H9 (cell line): ENCODE results near the gene TYW1. TPM values are rescaled to one million over a fixed set of nuclear protein-coding genes. Genes with fewer than 3 reads are reported as not detected.
A peak's percentile ranks its signal among the peaks of the same experiment; 100 is the strongest.
"Not testable (repeated sequence)": the region's sequence is repeated elsewhere in the genome, so short reads cannot be mapped to it uniquely, and the experiment has no call there.

Source experiments
- DNase-seq: peaks from one replicate; pipeline ENCODE4 v3.0.0-alpha.2; 2017
- H2AFZ ChIP-seq: one replicate; pipeline ENCODE4 v1.6.1; 2013; ENCODE audit warnings: mild to moderate bottlenecking, low read length, control low read depth, moderate library complexity
- H2AK5ac ChIP-seq: 2 replicates; pipeline ENCODE4 v1.6.1; 2013; ENCODE audit warnings: low read length, control low read depth, mixed read lengths; ENCODE audit not compliant: insufficient read length
- H2BK120ac ChIP-seq: one replicate; pipeline ENCODE4 v1.6.1; 2013; ENCODE audit warnings: low read depth, mild to moderate bottlenecking, low read length, control low read depth, inconsistent platforms; ENCODE audit not compliant: poor library complexity, severe bottlenecking
- H2BK12ac ChIP-seq: 2 replicates; pipeline ENCODE4 v1.6.1; 2013; ENCODE audit warnings: low read length, control low read depth, mixed read lengths, low read depth; ENCODE audit not compliant: insufficient read length
- H2BK15ac ChIP-seq: 2 replicates; pipeline ENCODE4 v1.6.1; 2013; ENCODE audit warnings: low read depth, low read length, control low read depth
- H2BK20ac ChIP-seq: one replicate; pipeline ENCODE4 v1.6.1; 2013; ENCODE audit warnings: low read depth, mild to moderate bottlenecking, low read length, control low read depth, inconsistent platforms; ENCODE audit not compliant: poor library complexity, severe bottlenecking
- H2BK5ac ChIP-seq: 2 replicates; pipeline ENCODE4 v1.6.1; 2013; ENCODE audit warnings: low read length, control low read depth, mixed read lengths; ENCODE audit not compliant: insufficient read length
- H3K14ac ChIP-seq: 2 replicates; pipeline ENCODE4 v1.6.1; 2013; ENCODE audit warnings: low read length, control low read depth; ENCODE audit not compliant: insufficient read depth
- H3K18ac ChIP-seq: 2 replicates; pipeline ENCODE4 v1.6.1; 2013; ENCODE audit warnings: low read depth, mild to moderate bottlenecking, mixed read lengths, low read length, control low read depth; ENCODE audit not compliant: insufficient read length
- H3K23ac ChIP-seq: 2 replicates; pipeline ENCODE4 v1.6.1; 2013; ENCODE audit warnings: low read length, control low read depth, mixed read lengths, low read depth; ENCODE audit not compliant: insufficient read length
- H3K23me2 ChIP-seq: 2 replicates; pipeline ENCODE4 v1.6.1; 2013; ENCODE audit warnings: low read depth, mild to moderate bottlenecking, mixed read lengths, low read length, control low read depth; ENCODE audit not compliant: insufficient read length, poor library complexity, severe bottlenecking
- H3K27ac ChIP-seq: 2 replicates; pipeline ENCODE4 v1.5.1; 2013; ENCODE audit warnings: low read length, control low read depth, mixed read lengths, low read depth; ENCODE audit not compliant: insufficient read length
- H3K27me3 ChIP-seq: 2 replicates; pipeline ENCODE4 v1.6.1; 2013; ENCODE audit warnings: low read length, control low read depth, inconsistent platforms; ENCODE audit not compliant: insufficient read depth
- H3K4ac ChIP-seq: 2 replicates; pipeline ENCODE4 v1.6.1; 2013; ENCODE audit warnings: low read depth, mild to moderate bottlenecking, control low read depth, inconsistent platforms, low read length, moderate library complexity
- H3K4me1 ChIP-seq: 2 replicates; pipeline ENCODE4 v1.6.1; 2013; ENCODE audit warnings: low read length, control low read depth, inconsistent platforms; ENCODE audit not compliant: insufficient read depth
- H3K4me2 ChIP-seq: 2 replicates; pipeline ENCODE4 v1.6.1; 2013; ENCODE audit warnings: low read length, control low read depth, mixed read lengths; ENCODE audit not compliant: insufficient read length, insufficient read depth
- H3K56ac ChIP-seq: 2 replicates; pipeline ENCODE4 v1.6.1; 2013; ENCODE audit warnings: low read depth, mild to moderate bottlenecking, mixed read lengths, low read length, control low read depth; ENCODE audit not compliant: insufficient read length
- H3K79me1 ChIP-seq: 2 replicates; pipeline ENCODE4 v1.6.1; 2013; ENCODE audit warnings: low read depth, mild to moderate bottlenecking, moderate library complexity, low read length, control low read depth, inconsistent platforms; ENCODE audit not compliant: insufficient read depth, poor library complexity, severe bottlenecking
- H3K79me2 ChIP-seq: 2 replicates; pipeline ENCODE4 v1.6.1; 2013; ENCODE audit warnings: low read length, control low read depth, inconsistent platforms; ENCODE audit not compliant: insufficient read depth
- H3K9ac ChIP-seq: 2 replicates; pipeline ENCODE4 v1.6.1; 2013; ENCODE audit warnings: low read length, control low read depth, mixed read lengths; ENCODE audit not compliant: insufficient read length; ENCODE audit errors: extremely low read depth
- H3K9me3 ChIP-seq: one replicate; pipeline ENCODE4 v1.6.1; 2013; ENCODE audit warnings: low read depth, low read length, inconsistent platforms; ENCODE audit not compliant: control insufficient read depth
- H3T11ph ChIP-seq: one replicate; pipeline ENCODE4 v1.6.1; 2013; ENCODE audit warnings: mild to moderate bottlenecking, low read length, control low read depth, inconsistent platforms
- H4K20me1 ChIP-seq: one replicate; pipeline ENCODE4 v1.6.1; 2013; ENCODE audit not compliant: control insufficient read depth, insufficient read length, insufficient read depth
- H4K5ac ChIP-seq: 2 replicates; pipeline ENCODE4 v1.6.1; 2013; ENCODE audit warnings: low read depth, mild to moderate bottlenecking, mixed read lengths, low read length, control low read depth; ENCODE audit not compliant: insufficient read length
- H4K8ac ChIP-seq: replicated peaks from 2 replicates; pipeline ENCODE4 v1.6.1; 2013; ENCODE audit warnings: low read length, control low read depth, mixed read lengths, low read depth; ENCODE audit not compliant: insufficient read length
- H4K91ac ChIP-seq: 2 replicates; pipeline ENCODE4 v1.6.1; 2013; ENCODE audit warnings: low read depth, mild to moderate bottlenecking, moderate library complexity, mixed read lengths, low read length, control low read depth; ENCODE audit not compliant: insufficient read length
- H3K27ac Mint-ChIP-seq, 3 experiments: 2 replicates in 2 of 3; 3 replicates in 1 of 3; pipeline ENCODE4 v1.8.0; 2020 to 2021; ENCODE audit warnings: mixed read lengths in 3 of 3, mild to moderate bottlenecking in 1 of 3, moderate library complexity in 1 of 3
- H3K27me3 Mint-ChIP-seq: 2 replicates; pipeline ENCODE4 v1.8.0; 2021; ENCODE audit warnings: low read depth, mild to moderate bottlenecking, moderate library complexity, mixed read lengths
- H3K36me3 Mint-ChIP-seq, 3 experiments: 2 replicates in 2 of 3; 3 replicates in 1 of 3; pipeline ENCODE4 v1.8.0; 2020 to 2021; ENCODE audit warnings: low read depth in 3 of 3, mixed read lengths in 3 of 3; ENCODE audit not compliant: insufficient read depth in 1 of 3
- H3K4me1 Mint-ChIP-seq, 2 experiments: 2 replicates each; pipeline ENCODE4 v1.8.0; 2020; ENCODE audit warnings: mixed read lengths in 2 of 2
- H3K4me3 Mint-ChIP-seq, 2 experiments: 2 replicates in 1 of 2; 3 replicates in 1 of 2; pipeline ENCODE4 v1.8.0; 2020 to 2021; ENCODE audit warnings: mild to moderate bottlenecking in 2 of 2, mixed read lengths in 2 of 2, moderate library complexity in 1 of 2
- H3K9me3 Mint-ChIP-seq, 2 experiments: 2 replicates in 1 of 2; 3 replicates in 1 of 2; pipeline ENCODE4 v1.8.0; 2020; ENCODE audit warnings: mild to moderate bottlenecking in 2 of 2, mixed read lengths in 2 of 2, moderate library complexity in 1 of 2
- WGBS: extraction: QIAGEN DNeasy Blood & Tissue Kit; methylation state at CpG from one replicate; pipeline ENCODE4 v1.1.7; 2013; ENCODE audit warnings: missing lambda C conversion rate, low lambda C conversion rate, mixed read lengths; ENCODE audit not compliant: insufficient read length; ENCODE audit errors: extremely low coverage; 5-methylcytosine and 5-hydroxymethylcytosine counted together
- total RNA-seq: library from RNA; stranded (reverse); gene quantifications from 2 replicates; pipeline ENCODE4 v1.2.1, GENCODE V29; 2021

The TYW1 gene
- total RNA-seq, 1 experiment from 2014 or later = 22.3 TPM

GRCh38 chr7:67189801-67190465 lies 193.3 kb downstream of the TYW1 start:
- H3K18ac ChIP-seq, H2BK5ac ChIP-seq, H3T11ph ChIP-seq, H2BK20ac ChIP-seq, H3K9me3 ChIP-seq, H3K14ac ChIP-seq, H4K91ac ChIP-seq, H3K79me2 ChIP-seq, H3K23me2 ChIP-seq, H4K20me1 ChIP-seq, H3K4ac ChIP-seq, H2AK5ac ChIP-seq, H2BK120ac ChIP-seq, H4K5ac ChIP-seq, H4K8ac ChIP-seq, H3K4me1 ChIP-seq, H3K23ac ChIP-seq, H2BK12ac ChIP-seq, H3K27me3 Mint-ChIP-seq, H3K79me1 ChIP-seq, DNase-seq, H3K9ac ChIP-seq, H3K27me3 ChIP-seq, H3K36me3 Mint-ChIP-seq, H2BK15ac ChIP-seq, H3K9me3 Mint-ChIP-seq, H3K56ac ChIP-seq, H2AFZ ChIP-seq: not testable (repeated sequence)
- no CpG with 5 or more reads among the region's 4 CpGs for WGBS
- Mint-ChIP-seq H3K4me3 (peak overlapping the region in 1 of 2 experiments; percentile 3; a peak in 1 of 5 replicates), H3K4me1 (peaks cover 34 to 36% of the 10 kb centered on the region in 2 experiments), H3K27ac (peak overlapping the region; percentile 42 to 98 (median 73))
- peak overlapping the region; percentile 46 for H3K27ac ChIP-seq
- H3K4me2 ChIP-seq = peak overlapping the region; percentile 25

- H3K4me3 Mint-ChIP-seq = 0 out of 5 replicates have a peak overlapping the region, but pooled peaks of 1 of the 2 experiments have one; percentile 3
- not testable (repeated sequence) for H4K8ac ChIP-seq, H3K14ac ChIP-seq, H3T11ph ChIP-seq, H3K4me1 ChIP-seq, H3K56ac ChIP-seq, H3K23me2 ChIP-seq, H4K91ac ChIP-seq, DNase-seq, H2BK120ac ChIP-seq, H3K79me1 ChIP-seq, H3K4ac ChIP-seq, H3K4me2 ChIP-seq, H3K9me3 Mint-ChIP-seq, H3K9ac ChIP-seq, H3K18ac ChIP-seq, H4K20me1 ChIP-seq, H3K27ac ChIP-seq, H2AK5ac ChIP-seq, H2BK12ac ChIP-seq, H3K9me3 ChIP-seq, H2AFZ ChIP-seq, H3K27me3 ChIP-seq, H2BK5ac ChIP-seq, H3K23ac ChIP-seq, H4K5ac ChIP-seq, H2BK15ac ChIP-seq, H3K27me3 Mint-ChIP-seq, H3K79me2 ChIP-seq
- peaks cover 8 to 12% (median 8%) of the 10 kb centered on the region in 3 experiments; a peak in 5 of 7 replicates for H3K36me3 Mint-ChIP-seq
- peak overlapping the region; percentile 49 for H2BK20ac ChIP-seq
- peak overlapping the region; percentile 57 to 98 (median 85); a peak in 6 of 7 replicates for H3K27ac Mint-ChIP-seq
- peaks cover 34 to 36% of the 10 kb centered on the region in 2 experiments for H3K4me1 Mint-ChIP-seq
- no CpG with 5 or more reads among the region's 5 CpGs for WGBS
Observed at GRCh38 chr7:67191002-67191720, 194.5 kb downstream of the TYW1 start.
